Stimulated activated CD8-positive, alpha-beta memory T cell treated with anti-CD3 and anti-CD28 coated beads, Interleukin-12 subunit alpha, Interleukin-12 subunit beta, amount 100 ng/mL, for 4 hours (primary cell): ENCODE measurements around the gene HIVEP3.

Experiments
- DNase-seq: peaks from one replicate; pipeline ENCODE4 v3.0.0-alpha.2; 2020; ENCODE audit warnings: low read depth

HIVEP3 gene

DNA sequence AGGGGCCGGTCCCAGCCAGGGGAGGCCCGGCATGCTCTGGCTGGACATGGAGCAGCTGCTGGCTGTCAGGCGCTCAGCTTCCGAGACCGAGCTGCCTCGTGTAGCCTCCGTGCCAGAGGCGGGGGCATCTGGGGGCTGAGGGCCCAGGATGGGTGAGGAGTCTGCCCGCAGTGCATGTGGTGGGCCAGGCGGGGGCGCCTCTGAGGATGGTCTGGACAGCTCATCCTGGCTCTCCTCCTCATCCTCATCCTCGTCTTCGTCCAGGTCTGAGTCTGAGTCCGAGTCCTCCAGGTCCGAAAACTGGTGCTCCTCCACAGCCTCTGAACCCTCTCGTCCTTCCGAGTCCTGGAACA, 405.4 kb downstream of the HIVEP3 start:
- no peak for DNase-seq

- DNase-seq: no peak
Measured at GRCh38 chr1:41512701-41513382, 405.9 kb downstream of the HIVEP3 start.

DNA sequence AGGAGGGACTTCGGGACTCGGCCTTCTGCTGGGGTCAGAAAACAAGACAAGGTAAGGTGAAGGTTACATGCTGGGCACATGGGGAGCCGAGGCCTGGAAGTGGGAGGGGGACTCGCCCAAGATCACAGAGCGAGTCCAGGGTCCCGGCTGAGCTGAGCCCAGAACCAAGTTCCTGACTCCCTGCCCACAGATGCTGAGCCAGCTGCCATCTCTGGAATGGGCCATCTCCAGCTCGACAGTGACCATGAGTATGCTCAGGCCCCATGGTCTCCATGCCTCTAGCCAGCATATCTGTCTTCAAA, 407.5 kb downstream of the HIVEP3 start:
- DNase-seq: no peak

GRCh38 chr1:41510531-41511238, 408.0 kb downstream of the HIVEP3 start:
- no peak for DNase-seq

DNA sequence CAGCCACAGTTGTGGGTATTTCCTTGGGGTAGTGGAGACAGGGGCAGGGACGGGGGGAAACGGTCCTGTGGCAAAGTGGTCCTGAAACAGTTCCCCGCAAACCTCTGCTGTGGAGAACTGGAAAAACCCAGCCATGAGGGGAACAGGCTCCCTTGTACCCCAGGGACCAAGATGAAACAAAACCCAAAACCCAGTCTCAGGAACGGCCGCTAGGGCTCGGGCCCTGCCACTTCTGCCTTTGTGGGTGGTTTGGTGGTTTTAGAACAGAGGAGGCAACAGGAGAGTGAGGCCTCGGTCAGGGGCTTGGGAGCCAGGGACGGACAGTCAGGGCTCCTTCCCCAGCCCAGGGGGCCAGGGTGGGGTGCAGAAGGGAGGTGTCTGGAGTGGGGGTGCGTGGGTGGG, 409.5 kb downstream of the HIVEP3 start:
- no peak for DNase-seq

- DNase-seq: no peak
Measured at GRCh38 chr1:41508290-41508689, 410.4 kb downstream of the HIVEP3 start.

DNA sequence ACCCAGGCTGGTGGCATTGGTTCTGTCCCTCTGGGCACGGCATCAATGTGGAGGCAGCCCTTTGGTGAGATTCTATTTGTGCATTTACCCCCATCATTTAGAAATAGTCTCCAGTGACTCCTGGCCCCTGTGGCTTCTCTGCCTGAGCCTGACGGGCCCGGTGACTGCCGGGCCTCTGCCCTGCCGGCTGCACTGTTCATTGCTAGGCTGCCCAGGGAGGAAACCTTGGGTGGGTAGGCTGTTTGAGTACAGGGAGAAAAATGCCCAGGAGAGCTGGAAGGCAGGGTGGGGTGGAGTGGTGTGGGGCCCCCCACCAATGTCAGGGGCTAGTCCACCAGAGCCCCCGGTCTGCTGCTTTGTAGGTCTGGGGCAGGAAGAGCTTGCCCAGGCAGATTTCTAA, 410.9 kb downstream of the HIVEP3 start:
- DNase-seq: no peak

DNA sequence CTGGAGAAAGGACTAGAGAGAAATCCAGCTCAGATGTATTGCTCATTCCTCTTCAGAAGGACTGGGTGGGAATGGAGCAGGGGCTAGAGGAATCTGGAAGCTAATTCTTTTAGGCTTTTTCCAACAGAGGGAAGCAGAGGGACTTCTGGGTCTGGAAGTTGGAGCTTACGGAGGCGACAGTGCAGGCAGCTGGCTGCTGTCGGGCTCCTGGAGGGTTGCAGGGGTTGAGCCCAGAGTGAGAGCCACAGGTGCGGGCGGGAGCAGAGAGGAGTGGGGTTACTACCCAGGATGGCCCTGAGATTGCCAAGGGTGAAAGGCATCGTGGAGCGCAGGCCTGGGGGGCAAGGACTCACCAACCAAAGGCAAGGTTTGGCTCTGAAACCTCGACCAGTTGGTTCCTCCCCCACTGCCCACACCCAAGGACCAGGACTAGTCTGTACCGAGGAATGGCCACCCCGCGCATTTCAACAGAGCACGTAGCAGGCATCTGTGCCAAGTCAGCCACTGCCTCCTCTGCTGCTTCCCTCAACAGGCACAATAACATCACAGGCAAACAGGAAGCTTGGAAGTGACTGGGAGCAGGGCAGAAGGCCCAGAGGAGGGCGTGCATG, 411.5 kb downstream of the HIVEP3 start:
- DNase-seq: no peak

- DNase-seq: no peak
Measured at GRCh38 chr1:41504114-41505035, 414.3 kb downstream of the HIVEP3 start.

- no peak for DNase-seq
Measured at GRCh38 chr1:41503538-41504113, 415.1 kb downstream of the HIVEP3 start.

- no peak for DNase-seq
Measured at GRCh38 chr1:41502912-41503311, 415.8 kb downstream of the HIVEP3 start.

- DNase-seq: no peak
Measured at GRCh38 chr1:41501581-41501980, 417.1 kb downstream of the HIVEP3 start.

- no peak for DNase-seq
Measured at GRCh38 chr1:41500781-41501518, 417.8 kb downstream of the HIVEP3 start.

GRCh38 chr1:41500378-41500777, 418.3 kb downstream of the HIVEP3 start:
- no peak for DNase-seq

DNA sequence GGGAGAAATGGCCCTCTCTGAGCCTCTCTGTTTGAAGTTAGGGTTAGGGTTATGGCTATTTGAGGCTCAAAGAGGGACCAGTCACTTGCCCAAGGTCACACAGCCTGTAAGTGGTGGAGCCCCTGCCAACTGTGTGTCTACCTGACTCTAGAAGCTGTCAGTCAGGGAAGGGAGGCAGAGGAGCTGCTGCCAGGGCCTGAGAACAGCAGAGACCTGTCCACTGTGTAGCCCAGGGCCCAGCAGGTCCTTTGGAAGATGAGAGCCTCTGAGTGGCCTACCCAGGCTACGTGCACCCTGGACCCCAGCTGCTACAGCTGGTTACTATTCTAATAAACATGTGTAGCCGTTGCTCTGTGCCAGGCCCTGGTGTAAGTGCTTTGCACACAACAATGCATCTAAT, 419.1 kb downstream of the HIVEP3 start:
- no peak for DNase-seq

GRCh38 chr1:41498804-41499203, 419.9 kb downstream of the HIVEP3 start:
- no peak for DNase-seq

DNA sequence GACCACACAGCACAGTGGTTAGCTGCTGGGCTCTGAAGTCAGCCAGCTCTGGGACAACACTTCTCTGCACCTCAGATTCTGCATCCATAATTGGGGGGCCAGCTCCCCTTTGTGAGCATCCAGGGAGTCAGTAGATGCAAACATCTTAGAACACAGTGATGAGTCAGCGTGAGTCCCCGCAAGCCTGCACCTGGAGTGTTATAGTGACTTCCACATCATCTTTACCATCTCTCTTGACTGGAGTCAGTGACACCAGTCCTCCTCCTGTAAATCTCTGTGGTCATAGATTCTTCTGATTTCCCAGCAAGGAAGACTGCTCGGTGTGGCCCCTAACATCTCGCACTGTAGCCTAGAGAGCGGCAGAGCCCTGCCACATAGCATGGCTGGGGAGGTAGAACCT, 420.3 kb downstream of the HIVEP3 start:
- DNase-seq: no peak

GRCh38 chr1:41497461-41498030, 421.2 kb downstream of the HIVEP3 start:
- DNase-seq: no peak

GRCh38 chr1:41497056-41497440, 421.7 kb downstream of the HIVEP3 start:
- no peak for DNase-seq

DNA sequence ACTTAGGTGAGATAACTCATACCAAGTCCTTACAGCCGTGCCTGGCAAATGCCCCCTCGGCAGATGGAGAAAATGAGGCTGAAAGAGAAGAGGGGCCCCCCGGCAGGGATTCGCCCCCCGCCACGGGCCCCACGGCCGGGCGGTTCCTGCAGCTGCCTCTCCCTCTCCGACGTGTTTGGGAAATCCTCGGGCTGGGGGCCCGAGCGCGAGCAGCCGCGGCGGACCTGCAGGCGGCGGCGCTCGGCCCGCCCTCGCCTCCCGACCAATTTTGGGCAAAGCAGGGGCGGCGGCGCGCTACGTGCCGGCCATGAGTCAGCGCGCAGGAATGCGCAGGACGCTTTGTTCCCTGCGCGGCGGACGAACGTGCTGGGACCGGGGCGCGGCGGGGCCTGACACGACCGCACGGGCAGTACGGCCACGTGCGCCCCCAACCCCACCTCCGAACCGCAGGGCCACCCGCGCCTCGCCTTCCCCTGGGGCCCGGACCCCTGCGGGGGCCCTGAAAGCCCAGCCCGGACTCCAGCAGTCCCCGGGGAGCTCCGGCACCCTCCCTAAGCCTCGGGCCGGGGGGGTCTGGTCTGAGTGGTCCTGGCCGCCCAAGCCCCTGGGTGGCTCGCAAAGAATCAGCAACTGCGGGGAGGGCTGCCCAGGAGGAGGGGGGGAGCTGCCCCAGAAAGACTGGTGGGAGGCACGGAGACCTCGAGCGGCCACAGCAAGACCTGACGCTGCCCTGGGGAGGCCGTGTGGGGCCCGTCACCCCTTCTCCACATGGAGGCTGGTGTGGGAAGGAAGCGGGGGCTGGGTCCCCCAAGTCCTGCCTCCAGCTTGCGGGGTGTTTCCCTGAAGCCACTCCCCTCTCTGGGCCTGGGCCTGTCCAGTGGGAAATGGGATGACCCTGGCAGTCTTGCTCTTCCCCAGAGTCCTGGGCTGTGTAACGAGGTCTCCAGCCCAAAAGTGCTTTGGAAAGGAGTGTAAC, 422.4 kb downstream of the HIVEP3 start:
- no peak for DNase-seq
